HG03520 (cell line): Measurements from ENCODE around the gene CFAP300.
A peak's percentile ranks its signal among the peaks of the same experiment; 100 is the strongest.

Experiments used
- ATAC-seq: cut with Tn5 transposase; IDR thresholded peaks from one replicate; pipeline ENCODE4 v1.9.1; 2021; ENCODE audit warnings: mild to moderate bottlenecking, moderate library complexity; ENCODE audit not compliant: unreplicated experiment

CFAP300 gene

GRCh38 chr11:102071497-102072472 lies 24.5 kb downstream of the CFAP300 start:
- no peak for ATAC-seq

DNA sequence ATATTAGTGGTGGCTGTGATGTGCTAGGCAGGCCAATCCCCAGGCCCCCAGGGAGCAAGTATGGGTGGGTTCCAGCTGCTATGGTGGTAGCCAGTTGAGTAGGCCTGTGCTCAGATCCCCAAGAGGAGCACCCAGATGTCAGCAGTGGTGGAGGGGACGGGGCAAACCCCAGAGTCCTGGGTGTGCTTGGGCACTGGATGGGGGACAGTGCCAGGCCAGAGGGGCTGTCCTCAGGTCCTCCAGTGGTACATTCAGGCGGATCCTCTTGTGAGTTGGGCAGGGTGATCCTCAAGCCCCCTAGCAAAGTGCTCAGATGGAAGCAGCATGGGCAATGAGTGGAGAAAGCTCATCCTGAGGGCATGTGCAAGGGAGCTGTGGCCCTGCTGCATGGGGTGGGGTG lies 26.0 kb downstream of the CFAP300 start:
- ATAC-seq = no peak

DNA sequence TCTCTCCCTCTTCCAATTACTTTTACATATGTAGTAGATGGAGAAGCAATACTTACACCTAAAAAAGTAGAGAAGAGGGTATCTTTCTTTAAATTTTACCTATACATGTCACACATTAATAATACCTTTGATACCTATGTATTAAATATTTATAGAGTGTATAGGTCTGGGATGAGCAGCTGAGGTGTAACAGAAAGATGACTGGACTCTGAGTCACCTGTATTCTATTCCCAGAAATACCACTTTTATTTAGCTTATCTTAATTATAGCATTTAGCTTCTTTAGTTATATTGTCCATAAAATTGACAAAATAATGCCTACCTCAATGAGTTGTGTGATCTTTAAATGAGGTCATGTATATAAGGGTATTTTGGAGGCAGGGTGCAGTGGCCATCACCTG lies 32.4 kb downstream of the CFAP300 start:
- ATAC-seq = no peak

- ATAC-seq = no peak
Measured at GRCh38 chr11:102081313-102081712, 34.1 kb downstream of the CFAP300 start.

DNA sequence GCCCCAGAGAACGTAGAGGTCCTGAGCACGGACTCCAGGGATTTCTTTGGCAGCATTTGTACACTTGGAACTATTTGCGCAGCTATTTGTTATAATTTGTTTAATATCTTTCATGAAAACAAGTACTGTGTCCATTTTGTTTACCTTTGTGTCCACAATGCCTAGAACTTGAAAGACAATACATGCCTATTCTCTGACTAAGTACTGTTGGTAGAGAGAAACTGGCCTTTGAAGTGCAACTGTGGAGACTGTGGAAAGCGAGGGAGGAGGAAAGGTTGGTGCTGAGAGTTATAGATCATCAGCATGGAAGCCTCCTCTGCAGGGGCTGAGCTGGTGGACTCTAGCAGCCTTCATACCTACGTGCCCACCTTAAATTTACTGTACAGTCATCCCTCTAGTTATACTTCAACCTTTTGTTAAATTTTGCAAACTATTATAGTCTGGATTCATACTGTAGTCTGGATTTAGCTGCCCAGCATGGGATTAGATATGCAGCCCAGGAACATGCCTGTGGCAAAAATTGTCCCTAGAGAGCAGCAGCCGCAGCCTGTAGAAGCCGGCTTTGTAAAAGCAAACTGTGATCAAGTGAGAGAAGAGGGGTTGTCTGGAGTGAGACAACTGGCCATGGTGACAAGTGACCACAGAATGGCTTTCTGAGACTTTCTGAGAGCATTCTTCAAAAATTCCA lies 38.8 kb downstream of the CFAP300 start:
- no peak for ATAC-seq

DNA sequence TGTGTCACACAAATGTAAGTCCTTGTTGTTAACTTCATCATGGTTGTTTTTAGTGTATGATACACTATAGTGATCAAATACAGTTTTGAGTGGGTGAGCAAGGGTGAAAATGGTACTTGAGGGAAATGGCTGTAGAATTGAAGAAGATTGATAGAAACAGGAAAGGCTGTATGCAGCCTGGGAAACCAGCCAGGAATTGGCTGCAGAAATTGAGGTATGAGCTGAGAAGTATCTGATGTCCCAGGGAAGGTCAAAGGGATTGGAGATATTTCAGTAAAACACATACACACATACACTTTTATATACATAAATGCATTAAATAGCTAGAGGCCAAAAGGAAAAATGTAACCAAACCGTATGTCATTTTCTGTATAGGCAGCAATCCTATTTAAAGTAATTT lies 49.9 kb downstream of the CFAP300 start:
- no peak for ATAC-seq

- ATAC-seq = no peak
Measured at GRCh38 chr11:102099755-102100154, 52.5 kb downstream of the CFAP300 start.

GRCh38 chr11:102108734-102109440 lies 61.6 kb downstream of the CFAP300 start:
- no peak for ATAC-seq

DNA sequence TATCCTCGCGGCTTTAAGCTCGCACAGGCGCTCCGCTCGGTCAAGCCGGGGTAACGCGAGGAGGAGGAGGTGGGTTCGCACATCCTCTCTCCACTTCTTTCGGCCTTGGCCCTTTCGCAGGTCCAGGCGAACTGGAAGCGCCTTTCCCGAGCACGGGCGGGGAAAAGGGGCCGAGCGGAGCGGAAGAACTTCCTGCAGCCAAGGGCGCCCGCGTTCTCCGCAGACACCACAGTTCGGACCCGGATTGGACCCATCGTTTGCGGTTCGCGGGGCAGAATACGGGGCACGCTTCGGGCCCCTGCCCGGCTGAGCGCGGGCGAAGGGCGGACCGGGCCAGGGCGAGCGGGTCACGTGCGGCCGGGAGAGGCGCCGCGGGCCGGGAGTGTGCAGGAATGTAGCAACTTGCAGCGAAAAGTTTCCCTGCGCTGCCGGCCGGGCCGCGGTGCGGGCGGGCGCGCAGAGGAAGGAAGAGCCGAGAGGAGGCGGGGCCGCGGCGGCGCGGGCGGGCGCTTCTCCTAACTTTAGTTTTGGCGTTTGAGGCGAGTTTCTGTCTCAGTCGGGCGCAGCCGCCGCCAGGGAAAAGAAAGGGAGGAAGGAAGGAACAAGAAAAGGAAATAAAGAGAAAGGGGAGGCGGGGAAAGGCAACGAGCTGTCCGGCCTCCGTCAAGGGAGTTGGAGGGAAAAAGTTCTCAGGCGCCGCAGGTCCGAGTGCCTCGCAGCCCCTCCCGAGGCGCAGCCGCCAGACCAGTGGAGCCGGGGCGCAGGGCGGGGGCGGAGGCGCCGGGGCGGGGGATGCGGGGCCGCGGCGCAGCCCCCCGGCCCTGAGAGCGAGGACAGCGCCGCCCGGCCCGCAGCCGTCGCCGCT lies 62.9 kb downstream of the CFAP300 start, which contains the start of gene YAP1:
Gene YAP1 (plus strand): TSS at position 552 of the 865 bp plus-strand sequence. CDS start 402 bp downstream, outside the sequence.
- peak; percentile 80 for ATAC-seq

DNA sequence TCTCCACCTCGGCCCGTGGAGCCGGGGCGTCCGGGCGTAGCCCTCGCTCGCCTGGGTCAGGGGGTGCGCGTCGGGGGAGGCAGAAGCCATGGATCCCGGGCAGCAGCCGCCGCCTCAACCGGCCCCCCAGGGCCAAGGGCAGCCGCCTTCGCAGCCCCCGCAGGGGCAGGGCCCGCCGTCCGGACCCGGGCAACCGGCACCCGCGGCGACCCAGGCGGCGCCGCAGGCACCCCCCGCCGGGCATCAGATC lies 63.4 kb downstream of the CFAP300 start:
- ATAC-seq = peak; percentile 20

- no peak for ATAC-seq
Measured at GRCh38 chr11:102111011-102111786, 64.0 kb downstream of the CFAP300 start.

- no peak for ATAC-seq
Measured at GRCh38 chr11:102111787-102112508, 64.7 kb downstream of the CFAP300 start.

- no peak for ATAC-seq
Measured at GRCh38 chr11:102112509-102112821, 65.2 kb downstream of the CFAP300 start.

DNA sequence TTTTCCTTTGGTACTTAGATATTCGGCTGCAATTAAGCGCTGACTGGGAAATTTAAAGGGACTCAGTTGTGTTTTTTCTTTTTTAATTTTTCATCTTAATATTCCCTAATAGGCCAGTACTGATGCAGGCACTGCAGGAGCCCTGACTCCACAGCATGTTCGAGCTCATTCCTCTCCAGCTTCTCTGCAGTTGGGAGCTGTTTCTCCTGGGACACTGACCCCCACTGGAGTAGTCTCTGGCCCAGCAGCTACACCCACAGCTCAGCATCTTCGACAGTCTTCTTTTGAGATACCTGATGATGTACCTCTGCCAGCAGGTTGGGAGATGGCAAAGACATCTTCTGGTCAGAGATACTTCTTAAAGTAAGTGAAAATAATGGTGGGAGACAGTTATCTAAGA lies 66.8 kb downstream of the CFAP300 start:
- no peak for ATAC-seq

DNA sequence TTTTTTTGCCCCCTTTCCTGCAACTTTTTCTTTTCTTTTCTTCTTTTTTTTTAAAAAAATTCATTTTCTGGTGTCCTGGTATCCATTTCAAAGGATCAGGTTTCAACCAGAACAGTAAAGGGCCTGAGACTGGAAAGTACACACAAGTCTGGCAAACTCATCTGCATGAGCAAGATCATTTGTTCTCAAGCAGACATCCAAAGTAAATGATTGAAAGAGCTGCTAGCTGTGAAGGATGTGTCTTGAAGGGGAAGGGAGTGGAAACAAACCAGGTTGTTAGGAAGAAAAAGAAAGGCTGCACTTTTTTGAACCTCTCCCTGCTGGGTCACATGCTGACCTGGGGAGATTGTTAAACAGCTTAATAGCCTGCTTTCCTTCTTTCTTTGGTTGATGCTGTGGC lies 68.3 kb downstream of the CFAP300 start:
- ATAC-seq = no peak

DNA sequence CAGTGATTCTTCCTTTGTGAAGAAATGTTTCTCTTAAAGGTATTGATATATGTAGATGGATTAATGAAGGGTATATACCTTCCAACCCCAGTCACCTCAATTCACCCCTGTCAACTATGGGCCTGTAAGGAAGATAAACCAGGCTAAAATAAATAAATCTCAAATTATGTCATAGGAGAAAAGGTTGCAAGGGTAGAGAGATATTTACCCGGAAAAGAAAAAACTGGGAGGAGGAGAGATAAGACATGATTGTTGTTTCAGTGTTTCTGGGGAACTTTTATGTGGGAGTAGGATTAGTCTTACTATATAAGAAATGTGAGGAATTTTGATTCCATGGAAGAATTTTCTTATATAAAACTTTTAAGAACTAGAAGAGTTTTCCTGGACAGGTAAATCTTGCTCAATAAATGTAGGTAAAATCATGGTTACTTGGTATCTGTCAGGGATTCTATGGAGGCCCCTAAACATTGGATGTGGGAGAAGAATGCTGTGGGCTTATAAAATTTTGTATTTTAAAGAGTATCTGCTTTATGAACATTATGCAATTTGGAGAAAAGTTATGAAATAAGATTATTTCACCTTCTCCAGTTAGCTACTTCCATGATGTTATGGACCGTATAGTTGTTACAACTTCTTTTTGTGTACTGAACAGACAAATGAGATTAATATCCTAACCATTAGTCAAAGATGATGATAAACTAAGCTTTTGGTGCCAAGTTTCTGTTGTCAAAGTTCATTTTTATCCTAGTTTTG lies 69.4 kb downstream of the CFAP300 start:
- no peak for ATAC-seq

GRCh38 chr11:102117472-102118113 lies 70.4 kb downstream of the CFAP300 start:
- ATAC-seq = no peak

DNA sequence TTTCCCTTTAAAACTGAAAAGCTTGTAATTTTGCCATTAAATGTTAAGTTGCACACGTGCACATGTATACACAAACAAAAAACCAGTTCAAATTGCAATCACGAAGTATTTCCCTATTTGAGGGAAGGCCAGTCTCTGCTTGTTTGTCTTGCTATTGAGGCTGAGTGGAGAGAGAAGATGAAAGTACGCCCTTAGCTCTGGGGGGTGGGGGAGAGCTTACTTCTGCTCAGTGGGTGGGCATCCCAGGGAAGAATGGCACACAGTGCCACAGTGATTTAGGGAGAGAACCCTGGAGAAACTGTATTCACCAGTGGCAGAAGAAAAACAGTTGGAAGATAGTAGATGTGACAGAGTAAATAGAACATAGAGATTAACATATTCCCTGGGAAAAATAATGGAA lies 71.7 kb downstream of the CFAP300 start:
- no peak for ATAC-seq
